ENCODE results near the gene HEXIM2.

GRCh38 chr17:45197108-45197507 is 35.4 kb downstream of the HEXIM2 start:
- no peak for TF ChIP-seq CTCF (tag by site-specific recombination; IDR thresholded peaks at IDR 0.05)
- no peak for TF ChIP-seq ZNF10 (tag by site-specific recombination; IDR thresholded peaks at IDR 0.05)
- TF ChIP-seq ZNF629 (tag by site-specific recombination; IDR thresholded peaks at IDR 0.05): no peak
- TF ChIP-seq PBX3 (CRISPR knock-in tag; IDR thresholded peaks at IDR 0.05): no peak
- no peak for TF ChIP-seq PRDM10 (tag by site-specific recombination; IDR thresholded peaks at IDR 0.05)
- TF ChIP-seq PATZ1 (tag by site-specific recombination; IDR thresholded peaks at IDR 0.05): no peak
- TF ChIP-seq ZBTB21 (tag by site-specific recombination; IDR thresholded peaks at IDR 0.05): no peak
- no peak for TF ChIP-seq ZNF449 (tag by site-specific recombination; IDR thresholded peaks at IDR 0.05)
- TF ChIP-seq ZNF274 (IDR thresholded peaks at IDR 0.05; ENCODE audit: low read length): no peak
- TF ChIP-seq ZNF274 (tag by site-specific recombination; IDR thresholded peaks at IDR 0.05; ENCODE audit: borderline replicate concordance): no peak
- no peak for TF ChIP-seq MYNN (tag by site-specific recombination; IDR thresholded peaks at IDR 0.05; ENCODE audit: borderline replicate concordance)
- TF ChIP-seq ZBTB7A (tag by site-specific recombination; IDR thresholded peaks at IDR 0.05; ENCODE audit: low read depth): no peak
- TF ChIP-seq ZNF530 (tag by site-specific recombination; IDR thresholded peaks at IDR 0.05; ENCODE audit: low read depth): no peak

Measured in HEK293 (cell line).